ENCODE data around the gene NAV2.

Gene NAV2

GRCh38 chr11:19962053-19962800 is 249.6 kb downstream of the NAV2 start:
- no peak for DNase-seq

GRCh38 chr11:19962801-19963175 is 250.2 kb downstream of the NAV2 start:
- no peak for DNase-seq

- DNase-seq, result no peak
Observed at GRCh38 chr11:19963697-19964387, 251.2 kb downstream of the NAV2 start.

DNA sequence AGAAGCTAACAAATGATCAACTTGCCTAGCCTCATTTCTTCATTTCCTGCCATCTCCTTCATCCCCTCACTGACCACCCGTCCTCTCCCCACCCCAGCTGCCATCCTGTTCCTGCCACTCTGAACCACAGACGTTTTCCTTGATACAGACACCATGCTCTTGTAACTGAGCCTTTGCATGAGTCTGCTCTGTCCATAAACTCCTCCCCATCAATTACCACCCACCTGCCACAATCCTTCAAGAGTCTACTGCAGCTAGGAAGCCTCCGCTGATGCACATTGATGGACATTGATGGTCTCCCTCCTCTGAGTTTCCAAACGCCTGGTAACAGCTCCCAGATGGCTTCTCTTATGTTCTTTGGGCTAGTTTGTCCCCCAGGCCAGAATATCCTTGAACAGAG is 253.8 kb downstream of the NAV2 start:
- no peak for DNase-seq

DNA sequence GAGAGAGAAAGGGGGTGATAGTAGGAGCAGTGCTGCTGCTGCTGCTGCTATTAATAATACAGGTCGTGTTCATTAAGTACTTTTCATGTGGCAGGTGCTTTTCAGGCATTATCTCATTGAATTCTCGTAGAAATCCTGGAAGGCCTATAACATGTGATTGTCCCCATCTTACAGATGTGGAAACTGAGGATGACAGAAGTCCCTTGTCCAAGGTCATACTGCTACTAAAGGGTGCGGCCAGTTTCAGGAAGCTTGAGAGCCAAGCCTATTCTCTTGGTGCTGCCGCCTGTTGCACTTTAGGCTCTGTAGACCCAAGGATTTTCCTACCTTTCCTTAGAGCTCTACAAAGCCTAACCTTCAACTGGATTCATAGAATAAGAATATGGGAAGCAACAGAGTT is 254.3 kb downstream of the NAV2 start:
- DNase-seq, result no peak

- no peak for DNase-seq
Observed at GRCh38 chr11:19967787-19968186, 255.2 kb downstream of the NAV2 start.

GRCh38 chr11:19968860-19969259 is 256.2 kb downstream of the NAV2 start:
- DNase-seq, result no peak

DNA sequence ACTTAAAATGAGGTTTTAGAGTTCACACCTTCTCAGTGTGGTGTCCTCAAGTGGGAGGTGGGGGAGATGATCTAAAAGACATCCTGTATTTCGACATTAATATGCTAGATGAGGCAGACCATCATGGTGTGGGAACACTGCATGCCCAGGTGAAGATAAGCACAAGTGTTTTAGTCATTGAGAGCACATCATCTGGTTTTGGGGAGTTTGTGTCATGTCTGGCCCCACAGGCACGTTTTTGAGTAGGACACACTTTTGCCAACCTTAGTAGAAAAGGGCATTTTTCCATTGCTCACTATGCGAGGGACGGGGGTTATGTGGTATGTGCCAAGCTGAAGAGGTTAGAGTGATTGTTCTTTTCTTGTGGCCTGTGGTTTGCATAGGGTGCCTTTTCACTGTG is 258.3 kb downstream of the NAV2 start:
- peak in 1 of 2 donors; percentile 4 for DNase-seq

- no peak for DNase-seq
Observed at GRCh38 chr11:19972091-19972490, 259.5 kb downstream of the NAV2 start.

GRCh38 chr11:19972651-19973050 is 260.0 kb downstream of the NAV2 start:
- no peak for DNase-seq

DNA sequence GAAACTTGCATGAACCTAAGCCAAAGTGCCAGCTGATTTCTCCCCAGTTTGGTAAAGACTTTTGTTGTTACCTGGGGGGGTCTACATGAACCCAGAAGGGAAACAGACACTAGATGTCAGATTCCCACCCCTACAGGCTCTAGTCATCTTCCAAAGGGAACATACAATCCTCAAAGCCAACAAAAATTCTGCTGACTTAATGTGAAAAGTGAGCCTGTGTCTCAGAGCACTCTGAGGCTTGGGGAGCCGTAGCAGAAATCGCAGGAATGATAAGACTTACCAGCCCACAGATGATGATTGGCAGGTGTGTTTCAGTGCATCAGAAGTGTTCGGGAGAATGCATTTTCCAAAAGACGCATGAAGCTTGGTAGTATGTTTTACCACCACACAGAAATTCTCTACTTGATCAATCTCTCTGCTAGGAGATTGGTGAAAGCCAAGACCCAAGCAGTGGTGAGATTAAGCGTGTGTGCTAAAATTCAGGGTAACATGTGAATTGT is 260.5 kb downstream of the NAV2 start:
- no peak for DNase-seq

DNA sequence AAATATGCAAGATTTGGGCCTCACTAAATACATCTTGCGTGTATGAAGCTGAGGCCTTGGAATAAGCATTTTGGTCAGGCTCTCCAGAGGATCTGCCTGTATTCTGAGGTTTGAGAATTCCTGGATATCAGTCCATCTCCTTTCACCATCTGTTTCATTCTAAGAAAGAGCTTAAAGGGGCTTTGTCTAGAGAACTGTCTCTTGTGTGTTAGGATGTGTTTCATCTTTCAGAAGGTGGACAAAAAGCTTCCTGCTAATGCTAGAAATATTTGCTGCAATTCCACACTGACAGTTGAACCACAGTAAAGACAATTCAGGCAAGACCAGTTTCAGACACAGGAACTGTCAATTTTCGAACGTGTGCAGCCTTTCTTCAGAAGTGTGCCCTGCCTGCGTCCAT is 262.2 kb downstream of the NAV2 start:
- DNase-seq, result no peak

- DNase-seq, result no peak
Observed at GRCh38 chr11:19975414-19975990, 262.9 kb downstream of the NAV2 start.

DNA sequence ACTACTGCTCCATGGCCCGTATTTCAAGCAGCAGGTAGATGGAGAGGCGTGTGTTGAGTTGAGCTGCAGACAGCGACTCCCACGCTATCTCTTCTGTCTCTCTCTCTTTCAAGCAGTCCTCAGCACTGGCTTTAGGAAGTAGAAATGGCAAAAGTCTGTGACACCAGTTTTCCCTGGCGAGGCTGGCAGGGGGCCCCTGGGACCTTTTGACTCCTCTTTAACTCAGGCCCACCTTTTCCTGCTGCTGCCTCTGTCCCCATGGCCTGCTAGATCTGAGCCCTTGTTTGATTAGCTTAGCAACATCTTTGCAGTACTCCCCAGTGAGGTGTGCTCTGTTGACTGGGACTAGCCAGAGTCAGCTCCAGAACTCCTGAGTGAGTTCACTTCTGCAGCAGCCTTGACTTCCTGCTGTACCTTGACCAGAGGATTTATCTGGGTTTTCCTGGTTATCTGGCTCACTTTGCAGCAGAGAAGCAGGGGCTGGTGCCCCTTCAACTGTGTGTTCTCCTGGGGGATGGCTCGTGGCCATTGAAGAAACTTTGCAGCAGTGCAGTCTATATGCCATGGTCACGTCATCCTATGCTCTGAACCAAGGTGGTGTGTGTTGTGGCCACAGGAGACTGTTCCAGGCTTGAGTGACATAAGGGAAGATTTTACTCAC is 263.8 kb downstream of the NAV2 start:
- no peak for DNase-seq

- DNase-seq, result no peak
Observed at GRCh38 chr11:19977941-19978340, 265.3 kb downstream of the NAV2 start.

- no peak for DNase-seq
Observed at GRCh38 chr11:19978668-19979518, 266.3 kb downstream of the NAV2 start.

DNA sequence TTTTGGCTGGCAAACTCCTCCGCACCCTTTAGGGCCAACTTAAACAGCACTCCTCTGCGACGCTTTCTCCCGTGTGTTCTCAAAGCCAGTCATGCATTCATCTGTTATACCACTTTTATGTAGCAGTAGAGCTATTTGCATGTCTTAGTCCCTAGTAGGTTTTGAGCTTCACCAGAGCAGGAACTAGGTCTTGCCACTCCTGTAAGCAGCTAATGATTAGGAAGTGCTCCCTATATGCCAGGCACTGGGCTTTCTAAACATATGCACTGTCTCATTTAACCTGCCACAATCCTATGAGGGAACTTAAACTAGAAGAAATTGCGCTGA is 266.8 kb downstream of the NAV2 start:
- no peak for DNase-seq

DNA sequence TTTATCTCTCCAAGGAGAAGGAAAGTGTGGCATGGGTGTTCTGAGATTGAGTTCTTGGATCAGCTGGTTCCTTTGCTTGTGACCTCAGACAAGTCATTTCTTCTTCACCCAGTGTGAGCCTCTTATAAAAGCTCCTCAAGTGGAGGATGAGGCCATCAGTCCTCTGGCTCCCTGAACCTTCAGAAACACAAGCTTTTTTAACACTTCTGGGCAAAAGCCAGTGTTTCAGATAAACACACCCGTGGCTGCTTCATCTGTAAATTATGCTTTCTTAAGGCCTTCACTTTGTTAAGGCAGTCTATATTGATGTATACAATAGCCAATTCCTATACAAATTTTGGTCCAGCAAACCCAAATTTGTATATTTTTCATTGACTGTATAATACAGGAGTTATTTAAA is 267.8 kb downstream of the NAV2 start:
- no peak for DNase-seq

DNA sequence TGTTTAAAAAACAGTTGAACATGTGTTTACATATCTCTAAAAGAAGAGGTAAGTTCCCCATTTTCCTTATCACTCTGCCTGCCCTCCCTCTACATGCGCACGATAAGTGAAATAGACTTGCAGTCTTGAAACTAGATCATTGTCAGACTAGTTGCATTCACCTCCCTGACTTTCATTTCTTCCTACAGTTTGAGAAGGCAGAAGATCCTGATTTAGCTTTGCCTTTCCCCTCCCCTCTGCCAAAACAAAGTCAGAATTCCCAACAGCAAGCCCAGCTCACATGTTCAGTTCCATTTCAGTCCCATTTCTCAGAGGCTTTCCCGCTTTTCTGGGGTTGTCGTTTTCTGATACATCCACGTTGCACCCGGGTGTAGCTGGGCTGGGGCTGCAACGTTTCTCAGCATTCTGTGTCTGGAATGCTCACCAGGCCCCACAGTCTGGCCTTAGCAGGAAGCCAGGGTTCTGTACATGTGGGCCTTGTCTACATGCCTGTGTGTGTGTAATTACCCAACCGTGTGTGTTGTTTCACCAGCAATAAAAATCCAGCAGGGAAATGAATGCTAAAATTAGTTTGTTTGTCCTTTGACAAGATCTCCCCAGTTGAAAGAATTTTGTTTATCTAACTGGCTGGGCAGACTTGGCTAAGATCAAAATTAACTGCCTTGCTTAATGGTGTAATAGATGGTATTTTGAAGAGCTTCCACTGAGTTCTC is 268.5 kb downstream of the NAV2 start:
- no peak for DNase-seq

- DNase-seq, result no peak
Observed at GRCh38 chr11:19982774-19983495, 270.3 kb downstream of the NAV2 start.

- DNase-seq, result no peak
Observed at GRCh38 chr11:19984048-19984742, 271.6 kb downstream of the NAV2 start.
